HepG2 (cell line): ENCODE measurements around the gene NOTCH4. TPM values are rescaled to one million over a fixed set of nuclear protein-coding genes. Genes with fewer than 3 reads are reported as not detected.

Source experiments
- AFF4 ChIP-seq: sonication (generic); formaldehyde crosslinking; IDR thresholded peaks from 2 replicates; pipeline ENCODE4 v1.4.0; 2020; ENCODE audit warnings: missing genetic modification reagents
- BRD4 ChIP-seq: sonication (generic); formaldehyde crosslinking; IDR thresholded peaks from 2 replicates; pipeline ENCODE4 v1.4.0; 2020; ENCODE audit warnings: missing genetic modification reagents
- EED ChIP-seq: sonication (generic); formaldehyde crosslinking; IDR thresholded peaks from 2 replicates; pipeline ENCODE4 v1.5.0; 2020; ENCODE audit warnings: mild to moderate bottlenecking, missing genetic modification reagents
- MIXL1 ChIP-seq: IDR thresholded peaks from 2 replicates; pipeline ENCODE4 v1.6.1; 2016
- ZNF350 ChIP-seq: sonication (generic); formaldehyde crosslinking; IDR thresholded peaks from 2 replicates; pipeline ENCODE4 v1.4.0; 2020; ENCODE audit warnings: mild to moderate bottlenecking, low read depth, missing genetic modification reagents, borderline replicate concordance
- ZNF546 ChIP-seq: sonication (generic); formaldehyde crosslinking; conservative IDR thresholded peaks from 2 replicates; pipeline ENCODE4 v1.8.1; 2023; ENCODE audit warnings: mild to moderate bottlenecking, missing genetic modification reagents
- ZNF589 ChIP-seq: sonication (generic); formaldehyde crosslinking; conservative IDR thresholded peaks from 2 replicates; pipeline ENCODE4 v1.8.0; 2022; ENCODE audit warnings: mild to moderate bottlenecking, moderate library complexity, missing genetic modification reagents
- ZNF773 ChIP-seq: sonication (generic); formaldehyde crosslinking; IDR thresholded peaks from 2 replicates; pipeline ENCODE4 v1.4.0; 2020; ENCODE audit warnings: missing genetic modification reagents, borderline replicate concordance
- polyA plus RNA-seq, 8 experiments: library from polyadenylated mRNA; depleted of rRNA in 3 of 8; stranded (reverse) in 7 of 8; unstranded in 1 of 8; fragments of >200 nt; fragmentation: Illumina TruSeq in 4 of 8; extraction: Trizol in 4 of 8; gene quantifications; 2 replicates each; pipeline versions ENCODE4 v1.2.1 to v1.2.3, GENCODE V29; 2011 to 2016; ENCODE audit warnings: low read depth in 4 of 8, missing spikeins in 1 of 8, mixed read lengths in 1 of 8; ENCODE audit not compliant: insufficient read depth in 1 of 8
- total RNA-seq, 5 experiments: library from RNA; depleted of rRNA; stranded (reverse); fragments of >200 nt; fragmentation: Illumina TruSeq; extraction: Trizol; gene quantifications; 2 replicates each; pipeline ENCODE4 v1.2.3, GENCODE V29; 2016; ENCODE audit warnings: low read depth in 1 of 5
- TF ChIP-seq, protein P1 (sequence below): IDR thresholded peaks from 2 replicates; pipeline ENCODE4 v1.6.1; 2016; ENCODE audit warnings: low read depth, missing genetic modification reagents, missing compliant biosample characterization
- TF ChIP-seq, protein P2 (sequence below): sonication (generic); formaldehyde crosslinking; IDR thresholded peaks from 2 replicates; pipeline ENCODE4 v1.9.0; 2021; ENCODE audit warnings: mild to moderate bottlenecking, missing genetic modification reagents

NOTCH4 gene
- total and polyA plus RNA-seq, 2 of the 13 experiments (the other 11 are each of a cell fraction or from before 2014, with no cell fraction given): 0.51 to 0.83 TPM

DNA sequence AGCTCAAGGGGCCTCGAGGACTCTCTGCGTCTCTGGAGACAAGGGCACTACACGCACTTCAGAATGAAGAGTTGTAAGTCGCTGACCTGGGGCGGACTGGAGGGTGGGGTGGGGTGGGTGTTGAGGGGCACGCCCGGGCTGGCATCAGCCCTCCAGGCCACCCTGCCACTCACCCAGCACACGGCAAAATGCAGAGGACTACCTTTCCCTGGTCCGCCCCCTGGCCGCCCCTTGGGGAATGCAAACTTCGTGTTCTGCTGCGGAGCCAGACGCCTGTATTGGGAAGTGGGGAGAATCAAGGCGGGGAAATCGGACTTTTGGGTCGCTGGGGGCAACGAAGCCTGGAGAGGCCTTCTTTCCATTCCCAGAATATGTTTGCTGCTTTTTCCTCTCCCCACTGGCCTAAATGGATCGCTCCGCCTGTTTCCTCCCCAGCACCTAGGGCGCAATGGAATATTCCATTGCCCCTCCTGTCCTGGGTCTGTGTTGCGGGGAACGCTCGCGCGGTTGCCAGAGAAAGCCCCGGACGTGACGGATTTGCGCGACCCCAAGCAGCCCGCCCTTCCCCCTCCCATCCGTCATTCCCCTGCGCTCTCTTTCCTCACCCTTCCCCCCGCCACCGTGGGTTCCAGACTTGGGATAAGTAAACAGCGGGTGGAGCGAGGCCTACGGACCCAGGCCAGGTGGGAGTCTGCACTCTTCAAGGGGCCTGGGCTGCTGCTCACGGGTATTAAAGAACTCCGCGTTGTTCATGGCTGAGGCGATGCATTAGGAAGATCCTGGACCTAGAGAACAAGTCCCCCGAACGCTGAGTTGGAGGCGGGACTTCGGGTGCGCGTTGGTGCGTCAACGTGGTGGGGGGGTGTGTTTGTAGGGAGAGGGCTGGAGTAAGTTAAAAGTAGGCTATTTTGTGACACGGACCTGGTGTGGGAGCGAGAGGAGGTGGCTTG, 70.0 kb downstream of the NOTCH4 start, which contains the start of gene PPT2 (continued):
- TF ChIP-seq, protein P1, sequence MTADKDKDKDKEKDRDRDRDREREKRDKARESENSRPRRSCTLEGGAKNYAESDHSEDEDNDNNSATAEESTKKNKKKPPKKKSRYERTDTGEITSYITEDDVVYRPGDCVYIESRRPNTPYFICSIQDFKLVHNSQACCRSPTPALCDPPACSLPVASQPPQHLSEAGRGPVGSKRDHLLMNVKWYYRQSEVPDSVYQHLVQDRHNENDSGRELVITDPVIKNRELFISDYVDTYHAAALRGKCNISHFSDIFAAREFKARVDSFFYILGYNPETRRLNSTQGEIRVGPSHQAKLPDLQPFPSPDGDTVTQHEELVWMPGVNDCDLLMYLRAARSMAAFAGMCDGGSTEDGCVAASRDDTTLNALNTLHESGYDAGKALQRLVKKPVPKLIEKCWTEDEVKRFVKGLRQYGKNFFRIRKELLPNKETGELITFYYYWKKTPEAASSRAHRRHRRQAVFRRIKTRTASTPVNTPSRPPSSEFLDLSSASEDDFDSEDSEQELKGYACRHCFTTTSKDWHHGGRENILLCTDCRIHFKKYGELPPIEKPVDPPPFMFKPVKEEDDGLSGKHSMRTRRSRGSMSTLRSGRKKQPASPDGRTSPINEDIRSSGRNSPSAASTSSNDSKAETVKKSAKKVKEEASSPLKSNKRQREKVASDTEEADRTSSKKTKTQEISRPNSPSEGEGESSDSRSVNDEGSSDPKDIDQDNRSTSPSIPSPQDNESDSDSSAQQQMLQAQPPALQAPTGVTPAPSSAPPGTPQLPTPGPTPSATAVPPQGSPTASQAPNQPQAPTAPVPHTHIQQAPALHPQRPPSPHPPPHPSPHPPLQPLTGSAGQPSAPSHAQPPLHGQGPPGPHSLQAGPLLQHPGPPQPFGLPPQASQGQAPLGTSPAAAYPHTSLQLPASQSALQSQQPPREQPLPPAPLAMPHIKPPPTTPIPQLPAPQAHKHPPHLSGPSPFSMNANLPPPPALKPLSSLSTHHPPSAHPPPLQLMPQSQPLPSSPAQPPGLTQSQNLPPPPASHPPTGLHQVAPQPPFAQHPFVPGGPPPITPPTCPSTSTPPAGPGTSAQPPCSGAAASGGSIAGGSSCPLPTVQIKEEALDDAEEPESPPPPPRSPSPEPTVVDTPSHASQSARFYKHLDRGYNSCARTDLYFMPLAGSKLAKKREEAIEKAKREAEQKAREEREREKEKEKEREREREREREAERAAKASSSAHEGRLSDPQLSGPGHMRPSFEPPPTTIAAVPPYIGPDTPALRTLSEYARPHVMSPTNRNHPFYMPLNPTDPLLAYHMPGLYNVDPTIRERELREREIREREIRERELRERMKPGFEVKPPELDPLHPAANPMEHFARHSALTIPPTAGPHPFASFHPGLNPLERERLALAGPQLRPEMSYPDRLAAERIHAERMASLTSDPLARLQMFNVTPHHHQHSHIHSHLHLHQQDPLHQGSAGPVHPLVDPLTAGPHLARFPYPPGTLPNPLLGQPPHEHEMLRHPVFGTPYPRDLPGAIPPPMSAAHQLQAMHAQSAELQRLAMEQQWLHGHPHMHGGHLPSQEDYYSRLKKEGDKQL (CRISPR knock-in tag): no peak; the same call in 1 of the 2 replicates
- no peak for TF ChIP-seq ZNF589 (CRISPR knock-in tag)
- TF ChIP-seq, protein P2, sequence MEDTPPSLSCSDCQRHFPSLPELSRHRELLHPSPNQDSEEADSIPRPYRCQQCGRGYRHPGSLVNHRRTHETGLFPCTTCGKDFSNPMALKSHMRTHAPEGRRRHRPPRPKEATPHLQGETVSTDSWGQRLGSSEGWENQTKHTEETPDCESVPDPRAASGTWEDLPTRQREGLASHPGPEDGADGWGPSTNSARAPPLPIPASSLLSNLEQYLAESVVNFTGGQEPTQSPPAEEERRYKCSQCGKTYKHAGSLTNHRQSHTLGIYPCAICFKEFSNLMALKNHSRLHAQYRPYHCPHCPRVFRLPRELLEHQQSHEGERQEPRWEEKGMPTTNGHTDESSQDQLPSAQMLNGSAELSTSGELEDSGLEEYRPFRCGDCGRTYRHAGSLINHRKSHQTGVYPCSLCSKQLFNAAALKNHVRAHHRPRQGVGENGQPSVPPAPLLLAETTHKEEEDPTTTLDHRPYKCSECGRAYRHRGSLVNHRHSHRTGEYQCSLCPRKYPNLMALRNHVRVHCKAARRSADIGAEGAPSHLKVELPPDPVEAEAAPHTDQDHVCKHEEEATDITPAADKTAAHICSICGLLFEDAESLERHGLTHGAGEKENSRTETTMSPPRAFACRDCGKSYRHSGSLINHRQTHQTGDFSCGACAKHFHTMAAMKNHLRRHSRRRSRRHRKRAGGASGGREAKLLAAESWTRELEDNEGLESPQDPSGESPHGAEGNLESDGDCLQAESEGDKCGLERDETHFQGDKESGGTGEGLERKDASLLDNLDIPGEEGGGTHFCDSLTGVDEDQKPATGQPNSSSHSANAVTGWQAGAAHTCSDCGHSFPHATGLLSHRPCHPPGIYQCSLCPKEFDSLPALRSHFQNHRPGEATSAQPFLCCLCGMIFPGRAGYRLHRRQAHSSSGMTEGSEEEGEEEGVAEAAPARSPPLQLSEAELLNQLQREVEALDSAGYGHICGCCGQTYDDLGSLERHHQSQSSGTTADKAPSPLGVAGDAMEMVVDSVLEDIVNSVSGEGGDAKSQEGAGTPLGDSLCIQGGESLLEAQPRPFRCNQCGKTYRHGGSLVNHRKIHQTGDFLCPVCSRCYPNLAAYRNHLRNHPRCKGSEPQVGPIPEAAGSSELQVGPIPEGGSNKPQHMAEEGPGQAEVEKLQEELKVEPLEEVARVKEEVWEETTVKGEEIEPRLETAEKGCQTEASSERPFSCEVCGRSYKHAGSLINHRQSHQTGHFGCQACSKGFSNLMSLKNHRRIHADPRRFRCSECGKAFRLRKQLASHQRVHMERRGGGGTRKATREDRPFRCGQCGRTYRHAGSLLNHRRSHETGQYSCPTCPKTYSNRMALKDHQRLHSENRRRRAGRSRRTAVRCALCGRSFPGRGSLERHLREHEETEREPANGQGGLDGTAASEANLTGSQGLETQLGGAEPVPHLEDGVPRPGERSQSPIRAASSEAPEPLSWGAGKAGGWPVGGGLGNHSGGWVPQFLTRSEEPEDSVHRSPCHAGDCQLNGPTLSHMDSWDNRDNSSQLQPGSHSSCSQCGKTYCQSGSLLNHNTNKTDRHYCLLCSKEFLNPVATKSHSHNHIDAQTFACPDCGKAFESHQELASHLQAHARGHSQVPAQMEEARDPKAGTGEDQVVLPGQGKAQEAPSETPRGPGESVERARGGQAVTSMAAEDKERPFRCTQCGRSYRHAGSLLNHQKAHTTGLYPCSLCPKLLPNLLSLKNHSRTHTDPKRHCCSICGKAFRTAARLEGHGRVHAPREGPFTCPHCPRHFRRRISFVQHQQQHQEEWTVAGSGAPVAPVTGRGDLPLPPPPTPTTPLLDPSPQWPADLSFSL (CRISPR knock-in tag): 0 out of 2 replicates have a peak, but pooled peaks have one; percentile 14
- peak; percentile 24 for TF ChIP-seq BRD4
- peak; percentile 45; the same call in 1 of the 2 replicates for TF ChIP-seq MIXL1 (CRISPR knock-in tag)
- TF ChIP-seq ZNF546 (CRISPR knock-in tag): no peak; the same call in 1 of the 2 replicates
- TF ChIP-seq ZNF350 (CRISPR knock-in tag): peak; percentile 96
- no peak; the same call in 1 of the 2 replicates for TF ChIP-seq EED
- TF ChIP-seq ZNF773 (CRISPR knock-in tag): peak; percentile 76
- TF ChIP-seq AFF4 (CRISPR knock-in tag): no peak; the same call in 1 of the 2 replicates
